GM12865 (cell line): ENCODE results near the gene CHST11.

ENCODE experiments used
- DNase-seq: peaks from one replicate; pipeline ENCODE4 v3.0.0; 2010; ENCODE audit warnings: low read depth
- H3K4me3 ChIP-seq: 2 replicates; pipeline ENCODE4 v1.5.1; 2011; ENCODE audit warnings: mild to moderate bottlenecking, low read depth, low read length, control low read depth
- TF ChIP-seq, protein P1 (sequence below): IDR thresholded peaks from 2 replicates; pipeline ENCODE4 v1.5.1; 2011; ENCODE audit warnings: low read length, control low read depth, low read depth, inconsistent platforms; ENCODE audit not compliant: insufficient read depth; ENCODE audit errors: missing control alignments

Gene CHST11

DNA sequence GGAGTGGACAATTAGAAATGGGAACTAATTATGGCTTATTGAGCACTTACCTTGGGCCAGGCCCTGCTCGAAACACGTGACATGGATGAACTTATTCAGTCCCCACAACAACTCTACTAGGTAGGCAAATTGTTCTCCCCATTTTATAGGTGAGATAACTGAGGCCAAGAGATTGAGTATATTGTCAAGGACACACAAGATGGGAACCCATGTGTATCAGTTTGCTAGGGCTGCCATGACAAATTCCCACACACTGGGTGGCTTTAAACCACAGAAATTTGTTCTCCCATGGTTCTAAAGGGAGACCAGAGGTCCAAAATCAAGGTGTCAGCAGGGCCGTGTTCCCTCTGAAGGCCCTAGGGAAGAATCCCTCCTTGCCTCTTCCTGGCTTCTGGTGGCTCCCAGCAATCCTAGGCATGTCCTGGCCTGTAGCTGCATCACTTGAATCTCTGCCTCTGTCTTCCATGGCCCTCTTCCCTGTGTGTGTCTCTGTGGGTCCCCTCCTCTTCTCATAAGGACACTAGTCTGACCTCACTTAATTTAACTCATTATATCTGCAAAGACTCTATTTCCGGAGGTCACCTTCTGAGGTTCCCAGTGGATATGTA is 128.8 kb downstream of the CHST11 start:
- TF ChIP-seq, protein P1, sequence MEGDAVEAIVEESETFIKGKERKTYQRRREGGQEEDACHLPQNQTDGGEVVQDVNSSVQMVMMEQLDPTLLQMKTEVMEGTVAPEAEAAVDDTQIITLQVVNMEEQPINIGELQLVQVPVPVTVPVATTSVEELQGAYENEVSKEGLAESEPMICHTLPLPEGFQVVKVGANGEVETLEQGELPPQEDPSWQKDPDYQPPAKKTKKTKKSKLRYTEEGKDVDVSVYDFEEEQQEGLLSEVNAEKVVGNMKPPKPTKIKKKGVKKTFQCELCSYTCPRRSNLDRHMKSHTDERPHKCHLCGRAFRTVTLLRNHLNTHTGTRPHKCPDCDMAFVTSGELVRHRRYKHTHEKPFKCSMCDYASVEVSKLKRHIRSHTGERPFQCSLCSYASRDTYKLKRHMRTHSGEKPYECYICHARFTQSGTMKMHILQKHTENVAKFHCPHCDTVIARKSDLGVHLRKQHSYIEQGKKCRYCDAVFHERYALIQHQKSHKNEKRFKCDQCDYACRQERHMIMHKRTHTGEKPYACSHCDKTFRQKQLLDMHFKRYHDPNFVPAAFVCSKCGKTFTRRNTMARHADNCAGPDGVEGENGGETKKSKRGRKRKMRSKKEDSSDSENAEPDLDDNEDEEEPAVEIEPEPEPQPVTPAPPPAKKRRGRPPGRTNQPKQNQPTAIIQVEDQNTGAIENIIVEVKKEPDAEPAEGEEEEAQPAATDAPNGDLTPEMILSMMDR, result no peak
- no peak overlapping the region for H3K4me3 ChIP-seq
- DNase-seq, result no peak

DNA sequence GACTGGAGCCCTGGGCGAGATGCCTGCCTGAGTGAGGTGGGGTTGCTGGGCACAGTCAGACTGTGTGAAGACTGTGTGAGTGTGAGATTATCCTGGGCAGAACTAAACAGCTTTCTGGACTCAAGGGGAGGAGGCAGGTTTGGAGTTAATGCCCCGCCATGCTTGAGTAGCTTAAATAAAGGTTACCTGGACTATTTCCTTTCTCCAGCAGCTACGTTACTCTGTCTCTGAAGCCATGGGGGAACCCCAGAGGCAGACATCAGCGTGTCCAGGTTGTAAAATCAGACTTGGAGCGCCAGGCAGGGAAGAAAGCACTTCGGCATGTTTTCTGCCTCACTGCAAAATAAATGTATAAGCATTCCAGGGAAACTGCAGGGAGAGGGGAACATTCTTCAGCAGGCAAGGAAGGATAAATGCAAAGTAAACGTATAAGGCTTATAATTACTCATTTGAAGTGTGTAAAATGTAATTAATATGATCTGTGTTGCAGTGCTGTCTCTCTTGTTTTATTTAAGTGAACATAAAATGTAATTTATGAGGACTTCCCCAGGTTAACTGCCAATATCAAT is 129.7 kb downstream of the CHST11 start:
- H3K4me3 ChIP-seq, result no peak overlapping the region
- TF ChIP-seq, protein P1, result no peak
- DNase-seq, result no peak

DNA sequence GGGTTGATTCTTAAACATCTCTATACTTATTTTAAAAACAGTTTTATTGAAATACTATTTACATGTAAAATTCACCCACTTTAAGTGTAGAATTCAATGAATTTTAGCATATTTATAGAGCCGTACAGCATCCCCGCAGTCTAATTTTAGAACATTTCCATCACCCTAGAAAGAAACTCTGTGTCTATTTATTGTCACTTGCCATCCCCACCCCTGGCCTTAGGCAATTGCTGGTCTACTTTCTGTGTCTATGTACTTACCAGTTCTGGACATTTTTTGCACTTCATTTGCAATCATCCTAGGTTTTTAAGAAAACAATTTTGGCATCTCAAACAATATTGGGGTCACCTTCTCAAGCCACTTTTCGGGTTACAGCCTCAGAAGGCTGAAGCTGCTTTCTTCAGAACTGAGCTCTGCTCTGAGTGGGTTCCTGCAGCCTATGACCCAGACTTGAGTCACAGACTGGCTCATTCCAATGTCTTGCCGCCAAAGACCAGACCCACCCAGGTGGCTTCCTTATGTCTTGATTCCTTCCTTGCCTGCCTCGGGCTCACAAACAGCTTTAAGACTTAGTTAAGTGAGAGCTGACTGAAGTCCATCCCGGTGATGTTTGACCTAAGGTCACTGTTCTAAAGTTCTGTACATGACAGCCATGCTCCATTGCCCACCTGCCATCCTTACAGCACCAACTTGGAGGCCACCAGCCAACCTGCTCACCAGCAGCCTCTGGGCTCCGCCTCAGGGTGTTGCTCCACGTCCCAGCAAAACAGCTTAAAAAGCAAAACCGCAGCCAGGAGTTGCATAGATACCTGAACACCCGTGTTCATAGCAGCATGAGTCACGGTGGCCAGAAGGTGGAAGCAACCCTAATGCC is 131.5 kb downstream of the CHST11 start:
- no peak overlapping the region for H3K4me3 ChIP-seq
- no peak for DNase-seq
- TF ChIP-seq, protein P1, result no peak

DNA sequence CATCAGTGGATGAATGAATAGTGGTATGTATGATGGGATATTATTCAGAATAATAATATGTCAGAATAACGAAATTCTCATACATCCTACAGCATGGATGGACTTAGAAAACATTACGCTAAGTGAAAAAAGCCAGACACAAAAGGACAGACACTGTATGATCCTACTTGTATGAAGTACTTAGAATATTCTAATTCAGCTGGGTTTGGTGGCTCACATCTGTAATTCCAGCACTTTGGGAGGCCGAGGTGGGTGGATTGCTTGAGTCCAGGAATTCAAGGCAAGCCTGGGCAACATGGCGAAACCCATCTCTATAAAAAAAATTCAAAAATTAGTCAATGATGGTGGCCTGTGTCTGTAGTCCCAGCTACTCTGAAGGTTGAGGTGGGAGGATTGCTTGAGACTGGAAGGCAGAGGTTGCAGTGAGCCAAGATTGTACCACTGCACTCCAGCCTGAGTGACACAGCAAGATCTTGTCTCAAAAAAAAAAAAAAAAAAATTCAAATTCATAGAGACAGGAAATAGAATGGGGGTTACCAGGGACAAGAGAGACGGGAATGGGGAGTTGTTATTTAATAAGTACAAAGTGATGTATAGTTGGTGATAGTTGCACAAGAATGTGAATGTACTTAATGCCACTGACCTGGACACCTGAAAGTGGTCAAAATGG is 132.3 kb downstream of the CHST11 start:
- TF ChIP-seq, protein P1, result no peak
- DNase-seq, result no peak
- no peak overlapping the region for H3K4me3 ChIP-seq

DNA sequence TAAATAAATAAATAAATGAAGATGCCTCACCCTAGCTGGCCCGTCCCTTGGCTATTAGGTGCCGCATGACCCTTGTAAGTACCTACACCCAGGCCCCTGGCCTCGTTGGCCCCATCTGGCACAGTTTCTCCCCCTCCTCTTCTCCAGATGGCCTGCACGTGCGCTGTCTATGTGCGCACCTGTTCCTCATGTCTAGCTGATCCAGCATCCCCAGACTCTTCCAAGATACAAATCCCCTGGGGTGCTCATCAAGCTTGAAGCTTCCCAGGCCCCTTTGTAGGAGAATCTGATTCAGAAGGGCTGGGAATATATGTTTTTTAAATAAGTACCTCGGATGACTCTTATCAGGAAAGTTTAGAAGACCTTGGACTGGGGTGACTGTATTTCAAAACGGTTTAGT is 133.3 kb downstream of the CHST11 start:
- TF ChIP-seq, protein P1, result no peak
- DNase-seq, result no peak
- no peak overlapping the region for H3K4me3 ChIP-seq

DNA sequence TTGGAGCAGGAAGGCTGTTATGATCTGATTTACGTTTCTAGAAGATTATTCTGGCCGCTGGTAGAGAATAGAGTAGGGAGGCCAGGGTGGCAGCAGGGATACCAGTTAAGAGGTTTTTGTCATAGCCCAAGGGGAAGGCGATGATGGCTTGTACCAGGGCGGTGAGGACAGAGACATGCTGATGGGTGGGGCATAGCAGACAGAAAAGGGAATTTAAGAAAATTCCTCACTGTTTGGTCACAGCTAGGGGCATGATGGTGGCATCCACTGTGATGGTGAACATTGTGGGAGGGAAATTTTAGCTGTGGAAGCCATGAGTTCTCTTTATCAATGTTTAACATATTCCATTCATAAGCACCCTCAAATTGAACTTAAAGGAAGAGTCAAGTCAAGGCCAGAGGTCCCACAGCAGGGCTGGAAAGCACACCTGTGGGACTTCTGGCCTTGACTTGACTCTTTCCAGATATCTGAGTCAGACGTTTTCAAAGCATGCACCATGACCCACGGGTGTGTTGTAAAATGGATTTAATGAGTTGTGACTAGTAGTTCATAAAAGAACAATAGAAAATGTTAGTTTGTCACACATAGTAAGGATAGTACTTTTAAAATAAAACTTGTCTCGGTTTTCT is 134.6 kb downstream of the CHST11 start:
- TF ChIP-seq, protein P1, result no peak
- no peak for DNase-seq
- no peak overlapping the region for H3K4me3 ChIP-seq
